ENCODE data around the gene UCP2. TPM values are rescaled to one million over a fixed set of nuclear protein-coding genes. Genes with fewer than 3 reads are reported as not detected.
"Not testable (repeated sequence)": the region's sequence is repeated elsewhere in the genome, so short reads cannot be mapped to it uniquely, and the experiment has no call there.

UCP2 gene
- total and polyA plus RNA-seq, 2 donors (not counting 3 experiments of a cell fraction or from before 2014, with no cell fraction given): 16.5 to 24.0 TPM

DNA sequence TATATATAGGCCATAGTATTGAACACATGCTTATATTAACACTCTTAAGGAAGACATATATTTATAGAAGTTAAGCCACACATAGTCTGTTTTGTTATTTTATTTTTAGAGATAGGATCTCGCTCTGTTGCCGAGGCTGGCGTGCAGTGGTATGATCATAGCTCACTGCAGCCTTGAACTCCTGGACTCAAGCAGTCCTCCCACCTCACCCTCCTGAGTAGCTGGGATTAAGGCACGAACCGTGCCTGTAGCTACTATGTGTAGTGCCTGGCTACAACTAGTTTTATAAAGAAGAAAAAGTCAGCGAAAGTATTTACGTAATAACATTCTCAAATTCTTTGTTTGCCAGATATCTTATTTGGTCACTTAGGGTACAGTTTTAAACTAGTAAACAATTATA is 5.6 kb upstream of the UCP2 start:
- CTCF ChIA-PET: interaction anchor here (0.7 kb wide), 1 partner anchor 15 kb away, joined by 5 read pairs; no protein-coding TSS in a partner anchor
- Histone ChIP-seq H2AFZ (ENCODE audit: low read depth, low read length) (no peak overlapping the region), H3K9me3 (replicated peaks; ENCODE audit: control insufficient read depth, insufficient read depth, low read length) (no peaks in the 10 kb centered on the region), H3K9me1 (replicated peaks; ENCODE audit: control insufficient read depth, extremely low read depth, insufficient read depth, low read length) (no peaks in the 10 kb centered on the region), H3K9ac (replicated peaks; ENCODE audit: extremely low read depth, insufficient read depth, low read length) (no peak overlapping the region), H3K36me3 (ENCODE audit: control insufficient read depth in 2 of 2, extremely low read depth in 1 of 2, insufficient read depth in 2 of 2, low read length in 2 of 2) (no peaks in the 10 kb centered on the region), H4K20me1 (replicated peaks; ENCODE audit: control insufficient read depth, extremely low read depth, insufficient read depth, low read length) (no peaks in the 10 kb centered on the region), H3K27me3 (ENCODE audit: control insufficient read depth in 2 of 2, insufficient read depth in 2 of 2, low read length in 2 of 2) (peaks cover 0 to 3% of the 10 kb centered on the region in 2 experiments), H3K4me2 (ENCODE audit: insufficient read depth, low read length) (no peak overlapping the region), H3K79me2 (ENCODE audit: control insufficient read depth, insufficient read depth, low read length) (no peaks in the 10 kb centered on the region), H3K4me3 (replicated peaks in 1 of 3; ENCODE audit: insufficient read depth in 1 of 3, low read depth in 1 of 3, low read length in 3 of 3) (no peak overlapping the region), H3K27ac (ENCODE audit: insufficient read depth, low read depth, low read length) (no peak overlapping the region), H3K4me1 (ENCODE audit: control insufficient read depth, extremely low read depth, insufficient read depth, low read length) (peaks cover 10% of the 10 kb centered on the region)
- POLR2A ChIA-PET: no interaction called here
- TF ChIP-seq, protein P1, sequence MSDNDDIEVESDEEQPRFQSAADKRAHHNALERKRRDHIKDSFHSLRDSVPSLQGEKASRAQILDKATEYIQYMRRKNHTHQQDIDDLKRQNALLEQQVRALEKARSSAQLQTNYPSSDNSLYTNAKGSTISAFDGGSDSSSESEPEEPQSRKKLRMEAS (IDR thresholded peaks at IDR 0.05; ENCODE audit: insufficient read depth, insufficient read length): no peak
- TF ChIP-seq JUN (IDR thresholded peaks at IDR 0.05; ENCODE audit: borderline replicate concordance, insufficient read depth, insufficient read length, low read depth) (no peak), EZH2 (IDR thresholded peaks at IDR 0.05; ENCODE audit: borderline replicate concordance, low read depth, low read length, severe bottlenecking) (no peak), MYC (IDR thresholded peaks at IDR 0.05; ENCODE audit: low read depth, low read length) (no peak), FOS (IDR thresholded peaks at IDR 0.05; ENCODE audit: borderline replicate concordance, insufficient read depth, low read length) (no peak), POLR2A (IDR thresholded peaks at IDR 0.05; ENCODE audit: low read depth, low read length) (no peak), POLR2AphosphoS5 (IDR thresholded peaks at IDR 0.05; ENCODE audit: insufficient read depth, low read depth, low read length) (no peak), GATA2 (IDR thresholded peaks at IDR 0.05; ENCODE audit: insufficient read depth, insufficient read length, low read depth, low read length) (no peak)
- TF ChIP-seq, protein P2, sequence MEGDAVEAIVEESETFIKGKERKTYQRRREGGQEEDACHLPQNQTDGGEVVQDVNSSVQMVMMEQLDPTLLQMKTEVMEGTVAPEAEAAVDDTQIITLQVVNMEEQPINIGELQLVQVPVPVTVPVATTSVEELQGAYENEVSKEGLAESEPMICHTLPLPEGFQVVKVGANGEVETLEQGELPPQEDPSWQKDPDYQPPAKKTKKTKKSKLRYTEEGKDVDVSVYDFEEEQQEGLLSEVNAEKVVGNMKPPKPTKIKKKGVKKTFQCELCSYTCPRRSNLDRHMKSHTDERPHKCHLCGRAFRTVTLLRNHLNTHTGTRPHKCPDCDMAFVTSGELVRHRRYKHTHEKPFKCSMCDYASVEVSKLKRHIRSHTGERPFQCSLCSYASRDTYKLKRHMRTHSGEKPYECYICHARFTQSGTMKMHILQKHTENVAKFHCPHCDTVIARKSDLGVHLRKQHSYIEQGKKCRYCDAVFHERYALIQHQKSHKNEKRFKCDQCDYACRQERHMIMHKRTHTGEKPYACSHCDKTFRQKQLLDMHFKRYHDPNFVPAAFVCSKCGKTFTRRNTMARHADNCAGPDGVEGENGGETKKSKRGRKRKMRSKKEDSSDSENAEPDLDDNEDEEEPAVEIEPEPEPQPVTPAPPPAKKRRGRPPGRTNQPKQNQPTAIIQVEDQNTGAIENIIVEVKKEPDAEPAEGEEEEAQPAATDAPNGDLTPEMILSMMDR (IDR thresholded peaks at IDR 0.05; ENCODE audit: extremely low read depth in 1 of 2, insufficient read depth in 1 of 2, low read depth in 1 of 2, low read length in 2 of 2): no peak
- dilution Hi-C loops (cut with MboI; ENCODE audit: extremely low pct_ligation_motif_present, low sequenced_read_pairs) (no loop called here), intact Hi-C loops (cut with micrococcal nuclease) (no loop called here)
- BruUV-seq (replicated peaks): no TSS peak
- FAIRE-seq (no peak), DNase-seq (ENCODE audit: low read depth, low spot score) (no peak)

DNA sequence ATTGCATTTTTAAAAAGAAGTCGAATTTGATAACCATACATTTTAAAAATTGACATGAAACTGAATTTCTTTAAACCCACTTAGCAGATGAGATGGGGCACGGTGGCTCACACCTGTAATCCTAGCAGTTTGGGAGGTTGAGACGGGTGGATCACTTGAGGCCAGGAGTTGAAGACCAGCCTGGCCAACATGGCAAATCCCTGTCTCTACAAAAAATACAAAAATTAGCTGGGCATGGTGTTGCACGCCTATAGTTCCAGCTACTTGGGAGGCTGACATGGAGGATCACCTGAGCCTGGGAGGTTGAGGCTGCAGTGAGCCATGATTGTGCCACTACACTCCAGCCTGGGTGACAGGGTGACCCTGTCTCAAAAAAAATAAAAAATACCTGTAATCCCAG is 3.0 kb upstream of the UCP2 start:
- H3K79me2 ChIP-seq (ENCODE audit: control insufficient read depth, insufficient read depth, low read length); H4K20me1 ChIP-seq (replicated peaks; ENCODE audit: control insufficient read depth, extremely low read depth, insufficient read depth, low read length); H2AFZ ChIP-seq (ENCODE audit: low read depth, low read length); H3K36me3 ChIP-seq (ENCODE audit: control insufficient read depth in 2 of 2, extremely low read depth in 1 of 2, insufficient read depth in 2 of 2, low read length in 2 of 2); intact Hi-C loops (cut with micrococcal nuclease); H3K9ac ChIP-seq (replicated peaks; ENCODE audit: extremely low read depth, insufficient read depth, low read length); H3K4me3 ChIP-seq (replicated peaks in 1 of 3; ENCODE audit: insufficient read depth in 1 of 3, low read depth in 1 of 3, low read length in 3 of 3); H3K27ac ChIP-seq (ENCODE audit: insufficient read depth, low read depth, low read length); DNase-seq (ENCODE audit: low read depth, low spot score); POLR2A ChIA-PET; H3K9me1 ChIP-seq (replicated peaks; ENCODE audit: control insufficient read depth, extremely low read depth, insufficient read depth, low read length); H3K27me3 ChIP-seq (ENCODE audit: control insufficient read depth in 2 of 2, insufficient read depth in 2 of 2, low read length in 2 of 2); dilution Hi-C loops (cut with MboI; ENCODE audit: extremely low pct_ligation_motif_present, low sequenced_read_pairs); BruUV-seq (replicated peaks); H3K9me3 ChIP-seq (replicated peaks; ENCODE audit: control insufficient read depth, insufficient read depth, low read length); H3K4me2 ChIP-seq (ENCODE audit: insufficient read depth, low read length); CTCF ChIA-PET; FAIRE-seq: not testable (repeated sequence)
- H3K4me1 ChIP-seq (ENCODE audit: control insufficient read depth, extremely low read depth, insufficient read depth, low read length): peaks cover 11% of the 10 kb centered on the region
